CD4-positive, alpha-beta T cell (primary cell): ENCODE data around the gene CD99. TPM values are rescaled to one million over a fixed set of nuclear protein-coding genes. Genes with fewer than 3 reads are reported as not detected.

Source experiments
- ATAC-seq: fragments of 200-7000 bp; cut with Tn5 transposase; one replicate; pipeline ENCODE4 v1.10.0; 2022; ENCODE audit warnings: mild to moderate bottlenecking; ENCODE audit not compliant: poor library complexity
- CTCF ChIA-PET: fragments of 350-600 bp; sonication (Branson Sonifier 250); formaldehyde crosslinking; loops from one replicate; lab custom pipeline; 2021; ENCODE audit warnings: antibody characterized with exemption, inconsistent platforms; lab: Charles Lee
- POLR2A ChIA-PET: fragments of 350-600 bp; sonication (Branson Sonifier 250); formaldehyde crosslinking; loops from one replicate; lab custom pipeline; 2021; ENCODE audit warnings: antibody characterized with exemption, inconsistent platforms; lab: Charles Lee
- DNase-seq, 14 experiments: peaks; one replicate each; pipeline ENCODE4 v3.0.0-alpha.2; 2013 to 2020; ENCODE audit warnings: mixed read lengths in 2 of 14
- H3K27ac ChIP-seq, 2 donors: one replicate each; pipeline versions ENCODE4 v1.5.1 to v1.7.0; 2013; ENCODE audit warnings: low read length in 2 of 2, low read depth in 1 of 2, mild to moderate bottlenecking in 1 of 2
- H3K27me3 ChIP-seq, 2 experiments: 1 replicate in 1 of 2; 2 replicates in 1 of 2; pipeline versions ENCODE4 v1.6.1 to v1.7.0; 2013; ENCODE audit warnings: low read length in 2 of 2, control low read depth in 1 of 2, mild to moderate bottlenecking in 1 of 2, moderate library complexity in 1 of 2; ENCODE audit not compliant: insufficient read depth in 2 of 2, control insufficient read depth in 1 of 2
- H3K36me3 ChIP-seq: one replicate; pipeline ENCODE4 v1.6.1; 2013; ENCODE audit warnings: low read length, control low read depth; ENCODE audit not compliant: insufficient read depth
- H3K4me1 ChIP-seq: one replicate; pipeline ENCODE4 v1.6.1; 2013; ENCODE audit warnings: low read length, control low read depth; ENCODE audit not compliant: insufficient read depth
- H3K4me3 ChIP-seq: one replicate; pipeline ENCODE4 v1.5.1; 2013; ENCODE audit warnings: mild to moderate bottlenecking, low read length, moderate library complexity
- H3K9me3 ChIP-seq, 2 experiments: 1 replicate in 1 of 2; 2 replicates in 1 of 2; pipeline versions ENCODE4 v1.6.1 to v1.7.0; 2013; ENCODE audit warnings: low read length in 2 of 2, mild to moderate bottlenecking in 2 of 2, control low read depth in 1 of 2, moderate library complexity in 1 of 2; ENCODE audit not compliant: control insufficient read depth in 1 of 2, insufficient read depth in 1 of 2
- H3K27ac Mint-ChIP-seq: one replicate; pipeline ENCODE4 v1.8.0; 2020; ENCODE audit warnings: mixed read lengths
- H3K27me3 Mint-ChIP-seq: one replicate; pipeline ENCODE4 v1.8.0; 2021; ENCODE audit warnings: mixed read lengths
- H3K36me3 Mint-ChIP-seq: one replicate; pipeline ENCODE4 v1.8.0; 2021; ENCODE audit warnings: low read depth, mixed read lengths
- H3K4me1 Mint-ChIP-seq: one replicate; pipeline ENCODE4 v1.8.0; 2021; ENCODE audit warnings: low read depth, mixed read lengths
- H3K4me3 Mint-ChIP-seq: one replicate; pipeline ENCODE4 v1.8.0; 2020; ENCODE audit warnings: mild to moderate bottlenecking, mixed read lengths
- H3K9me3 Mint-ChIP-seq: one replicate; pipeline ENCODE4 v1.8.0; 2020; ENCODE audit warnings: mixed read lengths
- CTCF ChIP-seq: fragments of 200-600 bp; IDR thresholded peaks from one replicate; pipeline ENCODE4 v1.8.0; 2022; ENCODE audit warnings: antibody characterized with exemption, mild to moderate bottlenecking
- intact Hi-C, 2 experiments: fragments of 100-400 bp; cut with DNase I in 1 of 2; cut with micrococcal nuclease in 1 of 2; formaldehyde crosslinking; loops; one replicate each; pipeline versions ENCODE4 v1.15.1 to v1.9.0; 2023 to 2025; cut with DNase I, micrococcal nuclease
- total RNA-seq, 174 experiments: library from RNA in 2 of 174; stranded (reverse) in 2 of 174; gene quantifications; one replicate each; pipeline ENCODE4 v1.2.3 and lab custom pipeline; 2021 to 2026

CD99 gene
- total RNA-seq, 2 experiments from 2014 or later = 170 to 184 TPM

GRCh38 chrX:2703991-2704369 lies 12.9 kb downstream of the CD99 start:
- Mint-ChIP-seq H3K4me1 (peaks cover 88% of the 10 kb centered on the region), H3K4me3 (peak overlapping the region; percentile 82), H3K27me3 (no peaks in the 10 kb centered on the region), H3K9me3 (no peaks in the 10 kb centered on the region), H3K36me3 (peaks cover 47% of the 10 kb centered on the region), H3K27ac (peak overlapping the region; percentile 76)
- DNase-seq (no peak), ATAC-seq (no peak)
- ChIA-PET CTCF (no interaction called here), POLR2A (no interaction called here)
- H3K9me3 ChIP-seq = no peaks in the 10 kb centered on the region
- H3K36me3 ChIP-seq = peaks cover 16% of the 10 kb centered on the region
- H3K4me1 ChIP-seq = peaks cover 88% of the 10 kb centered on the region
- no peaks in the 10 kb centered on the region for H3K27me3 ChIP-seq
- intact Hi-C loops = loop anchor here in 1 of 2 experiments (1.0 kb wide), 1 partner anchor 10 kb away; no protein-coding TSS in a partner anchor
- H3K4me3 ChIP-seq = no peak overlapping the region
- no peak for TF ChIP-seq CTCF
- H3K27ac ChIP-seq = no peak overlapping the region

GRCh38 chrX:2705046-2705832 lies 14.1 kb downstream of the CD99 start:
- H3K27ac ChIP-seq = no peak overlapping the region
- intact Hi-C loops = loop anchor here in 1 of 2 experiments (5.0 kb wide), 1 partner anchor 58 kb away; no protein-coding TSS in a partner anchor
- no peaks in the 10 kb centered on the region for H3K9me3 ChIP-seq
- Mint-ChIP-seq H3K27me3 (no peaks in the 10 kb centered on the region), H3K4me1 (peaks cover 89% of the 10 kb centered on the region), H3K27ac (peak overlapping the region; percentile 66), H3K9me3 (no peaks in the 10 kb centered on the region), H3K36me3 (peaks cover 44% of the 10 kb centered on the region), H3K4me3 (peak overlapping the region; percentile 45)
- ChIA-PET CTCF (no interaction called here), POLR2A (no interaction called here)
- no peak for TF ChIP-seq CTCF
- no peaks in the 10 kb centered on the region for H3K27me3 ChIP-seq
- DNase-seq (no peak), ATAC-seq (no peak)
- H3K36me3 ChIP-seq = peaks cover 19% of the 10 kb centered on the region
- H3K4me1 ChIP-seq = peaks cover 88% of the 10 kb centered on the region
- no peak overlapping the region for H3K4me3 ChIP-seq

GRCh38 chrX:2707334-2707760 lies 16.3 kb downstream of the CD99 start:
- Mint-ChIP-seq H3K9me3 (no peaks in the 10 kb centered on the region), H3K27me3 (no peaks in the 10 kb centered on the region), H3K4me1 (peaks cover 74% of the 10 kb centered on the region), H3K4me3 (peak overlapping the region; percentile 20), H3K27ac (peak overlapping the region; percentile 85), H3K36me3 (peaks cover 32% of the 10 kb centered on the region)
- Histone ChIP-seq H3K9me3 (no peaks in the 10 kb centered on the region), H3K27me3 (no peaks in the 10 kb centered on the region), H3K4me1 (peaks cover 78% of the 10 kb centered on the region), H3K4me3 (no peak overlapping the region), H3K36me3 (peaks cover 28% of the 10 kb centered on the region), H3K27ac (peak overlapping the region in 1 of 2 donors; percentile 24)
- CTCF ChIA-PET = no interaction called here
- DNase-seq (peak in 13 of 14 experiments; percentile 28 to 80 (median 46)), ATAC-seq (peak; percentile 28)
- intact Hi-C loops = loop anchor here in 1 of 2 experiments (5.0 kb wide), 1 partner anchor 60 kb away; no protein-coding TSS in a partner anchor
- POLR2A ChIA-PET = no interaction called here
- no peak for TF ChIP-seq CTCF
